CD4-positive, CD25-positive, alpha-beta regulatory T cell (primary cell): Measurements from ENCODE around the gene PATJ. TPM values are rescaled to one million over a fixed set of nuclear protein-coding genes. Genes with fewer than 3 reads are reported as not detected.

Experiments
- ATAC-seq, 2 donors: fragments of 150-1000 bp; cut with Tn5 transposase; one replicate each; pipeline ENCODE4 v1.10.0; 2021; ENCODE audit warnings: low read depth in 2 of 2, moderate number of reproducible peaks in 2 of 2, moderate library complexity in 1 of 2
- DNase-seq, 3 donors: peaks; one replicate each; pipeline versions ENCODE4 v3.0.0 to v3.0.0-alpha.2; 2012 to 2022; ENCODE audit warnings: mixed read lengths in 1 of 3
- H3K27ac ChIP-seq: one replicate; pipeline ENCODE4 v1.7.0; 2013; ENCODE audit warnings: mild to moderate bottlenecking, low read length; ENCODE audit not compliant: insufficient read depth, poor library complexity, severe bottlenecking
- H3K27me3 ChIP-seq: one replicate; pipeline ENCODE4 v1.7.0; 2013; ENCODE audit warnings: low read length; ENCODE audit not compliant: control insufficient read depth, insufficient read depth
- H3K36me3 ChIP-seq: one replicate; pipeline ENCODE4 v1.7.0; 2013; ENCODE audit warnings: mild to moderate bottlenecking, low read length, moderate library complexity; ENCODE audit not compliant: control insufficient read depth, insufficient read depth
- H3K4me1 ChIP-seq: 2 replicates; pipeline ENCODE4 v1.7.0; 2013; ENCODE audit warnings: mild to moderate bottlenecking, low read length; ENCODE audit not compliant: insufficient read depth, control insufficient read depth, poor library complexity, severe bottlenecking
- H3K4me3 ChIP-seq: one replicate; pipeline ENCODE4 v1.7.0; 2013; ENCODE audit warnings: low read depth, mild to moderate bottlenecking, low read length, moderate library complexity
- H3K9me3 ChIP-seq, 2 experiments: 1 replicate in 1 of 2; 2 replicates in 1 of 2; pipeline ENCODE4 v1.7.0; 2013; ENCODE audit warnings: low read length in 2 of 2, mild to moderate bottlenecking in 1 of 2, moderate library complexity in 1 of 2; ENCODE audit not compliant: control insufficient read depth in 2 of 2
- H3K27ac Mint-ChIP-seq, 3 donors: one replicate each; pipeline ENCODE4 v1.8.0; 2020 to 2022; ENCODE audit warnings: mild to moderate bottlenecking in 3 of 3, mixed read lengths in 3 of 3, moderate library complexity in 2 of 3
- H3K27me3 Mint-ChIP-seq: one replicate; pipeline ENCODE4 v1.8.0; 2022; ENCODE audit warnings: mild to moderate bottlenecking, mixed read lengths
- H3K36me3 Mint-ChIP-seq: one replicate; pipeline ENCODE4 v1.8.0; 2020; ENCODE audit warnings: mixed read lengths
- H3K4me1 Mint-ChIP-seq, 4 donors: one replicate each; pipeline ENCODE4 v1.8.0; 2020 to 2022; ENCODE audit warnings: mixed read lengths in 4 of 4, mild to moderate bottlenecking in 1 of 4
- H3K4me3 Mint-ChIP-seq, 4 donors: one replicate each; pipeline ENCODE4 v1.8.0; 2020 to 2022; ENCODE audit warnings: mild to moderate bottlenecking in 4 of 4, mixed read lengths in 4 of 4, moderate library complexity in 3 of 4
- H3K9me3 Mint-ChIP-seq, 7 donors: one replicate each; pipeline ENCODE4 v1.8.0; 2020 to 2022; ENCODE audit warnings: mixed read lengths in 7 of 7, mild to moderate bottlenecking in 3 of 7, moderate library complexity in 2 of 7
- polyA plus RNA-seq, 4 donors: library from polyadenylated mRNA; unstranded; fragments of 300-500 nt; fragmentation: Illumina TruSeq; gene quantifications; one replicate each; pipeline ENCODE4 v1.2.3, GENCODE V29; 2021
- total RNA-seq: library from RNA; stranded (reverse); gene quantifications from one replicate; pipeline ENCODE4 v1.2.3, GENCODE V29; 2022

Gene PATJ
- total and polyA plus RNA-seq, 5 donors from 2014 or later, result 8.6 to 49.2 (median 15.9) TPM

DNA sequence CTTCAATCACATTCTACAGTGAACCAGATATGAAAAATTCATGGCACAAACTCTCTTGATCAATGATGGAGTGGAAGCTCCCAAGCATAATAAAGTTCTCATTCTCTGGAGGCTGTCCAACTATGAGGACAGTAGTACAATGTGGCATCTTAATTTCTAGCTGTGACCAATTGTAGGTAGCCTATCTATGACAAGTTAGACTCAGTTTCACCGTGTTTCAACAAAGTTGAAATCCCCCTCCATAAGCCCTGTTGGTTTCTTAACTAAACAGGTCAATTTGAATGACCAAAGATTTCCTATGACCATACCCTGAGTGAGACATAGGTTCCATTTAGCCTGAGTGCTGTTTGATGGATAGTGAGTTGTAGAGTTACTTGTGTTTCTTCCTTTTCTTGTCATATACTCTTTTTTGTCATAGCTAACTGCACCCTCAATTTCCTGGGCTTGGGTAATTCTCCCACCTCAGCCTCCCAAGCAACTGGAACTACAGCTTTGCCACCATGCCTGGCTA, 11.8 kb downstream of the PATJ start:
- Mint-ChIP-seq H3K36me3 (peaks cover 5% of the 10 kb centered on the region), H3K27ac (peak overlapping the region in 1 of 3 donors; percentile 12), H3K4me1 (peaks cover 4 to 15% (median 9%) of the 10 kb centered on the region in 4 donors), H3K9me3 (no peaks in the 10 kb centered on the region), H3K27me3 (no peaks in the 10 kb centered on the region), H3K4me3 (no peak overlapping the region)
- Histone ChIP-seq H3K4me3 (no peak overlapping the region), H3K27me3 (no peaks in the 10 kb centered on the region), H3K36me3 (no peaks in the 10 kb centered on the region), H3K4me1 (no peaks in the 10 kb centered on the region), H3K9me3 (no peaks in the 10 kb centered on the region), H3K27ac (no peak overlapping the region)
- ATAC-seq (no peak), DNase-seq (no peak)

DNA sequence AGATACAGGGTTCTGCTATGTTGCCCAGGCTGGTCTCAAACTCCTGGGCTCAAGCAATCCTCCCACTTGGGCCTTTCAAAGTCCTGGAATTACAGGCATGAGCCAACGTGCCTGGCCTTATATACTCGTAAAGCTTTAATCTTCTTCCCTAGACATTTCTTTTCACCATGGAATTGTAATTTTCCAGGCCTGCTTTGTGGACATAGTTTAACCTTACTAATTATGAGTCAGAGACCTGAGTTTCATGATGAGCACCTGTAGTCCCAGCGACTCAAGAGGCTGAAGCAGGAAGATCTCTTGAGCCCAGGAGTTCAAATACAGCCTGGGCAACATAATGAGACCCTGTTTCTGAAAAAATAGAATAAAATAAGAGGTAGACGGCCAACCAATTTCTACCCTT, 12.3 kb downstream of the PATJ start:
- Histone ChIP-seq H3K4me3 (no peak overlapping the region), H3K9me3 (no peaks in the 10 kb centered on the region), H3K36me3 (no peaks in the 10 kb centered on the region), H3K27ac (no peak overlapping the region), H3K4me1 (no peaks in the 10 kb centered on the region), H3K27me3 (no peaks in the 10 kb centered on the region)
- H3K4me1 Mint-ChIP-seq, result peaks cover 4 to 17% (median 9%) of the 10 kb centered on the region in 4 donors
- DNase-seq (no peak), ATAC-seq (no peak)
- no peak overlapping the region for H3K27ac Mint-ChIP-seq
- no peaks in the 10 kb centered on the region for H3K9me3 Mint-ChIP-seq
- H3K27me3 Mint-ChIP-seq, result no peaks in the 10 kb centered on the region
- H3K4me3 Mint-ChIP-seq, result no peak overlapping the region
- H3K36me3 Mint-ChIP-seq, result peaks cover 5% of the 10 kb centered on the region

DNA sequence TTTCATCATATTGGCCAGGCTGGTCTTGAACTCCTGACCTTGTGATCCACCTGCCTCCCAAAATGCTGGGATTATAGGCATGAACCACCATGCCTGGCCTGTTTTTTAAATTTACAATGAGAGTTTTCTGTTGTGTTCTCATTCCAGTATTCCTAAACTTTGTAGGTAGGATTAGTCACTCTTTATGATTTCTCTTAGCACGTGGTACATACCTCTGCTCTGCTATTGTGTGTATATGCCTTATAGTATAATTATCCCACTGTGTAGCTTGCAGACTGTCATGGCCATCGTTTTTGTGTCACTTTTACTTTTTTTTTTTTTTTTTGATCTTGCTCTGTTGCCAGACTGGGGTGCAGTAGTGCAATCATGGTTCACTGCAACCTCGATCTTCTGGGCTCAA, 14.5 kb downstream of the PATJ start:
- no peaks in the 10 kb centered on the region for H3K27me3 Mint-ChIP-seq
- H3K9me3 ChIP-seq, result no peaks in the 10 kb centered on the region
- H3K4me1 Mint-ChIP-seq, result peaks cover 4 to 17% (median 11%) of the 10 kb centered on the region in 4 donors
- H3K36me3 ChIP-seq, result no peaks in the 10 kb centered on the region
- no peak overlapping the region for H3K27ac Mint-ChIP-seq
- no peak for DNase-seq
- H3K4me3 ChIP-seq, result no peak overlapping the region
- H3K27me3 ChIP-seq, result no peaks in the 10 kb centered on the region
- H3K27ac ChIP-seq, result no peak overlapping the region
- ATAC-seq, result no peak
- no peaks in the 10 kb centered on the region for H3K9me3 Mint-ChIP-seq
- H3K4me3 Mint-ChIP-seq, result no peak overlapping the region
- no peaks in the 10 kb centered on the region for H3K4me1 ChIP-seq
- H3K36me3 Mint-ChIP-seq, result peaks cover 8% of the 10 kb centered on the region

DNA sequence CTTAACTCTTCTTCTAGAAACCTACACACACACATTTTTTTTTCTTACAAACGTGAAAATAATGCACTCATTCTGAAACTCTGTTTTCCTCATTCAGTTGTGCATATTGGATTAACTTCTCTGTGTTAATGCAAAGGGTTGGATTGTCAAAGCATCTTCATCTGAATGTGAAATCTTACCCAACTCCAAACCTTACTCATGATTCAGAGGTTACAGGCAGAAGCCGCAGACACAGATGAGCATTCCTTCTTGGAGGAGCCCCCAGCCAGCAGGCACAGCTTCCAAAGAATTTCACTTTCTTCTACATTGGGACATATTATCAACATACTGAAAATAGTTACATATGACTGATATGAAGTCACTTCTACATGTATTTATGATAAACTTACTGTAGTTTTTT, 15.7 kb downstream of the PATJ start:
- H3K27ac Mint-ChIP-seq, result peak overlapping the region in 2 of 3 donors; percentile 66 to 73
- Histone ChIP-seq H3K36me3 (no peaks in the 10 kb centered on the region), H3K27ac (no peak overlapping the region), H3K4me3 (no peak overlapping the region), H3K9me3 (no peaks in the 10 kb centered on the region), H3K27me3 (no peaks in the 10 kb centered on the region), H3K4me1 (no peaks in the 10 kb centered on the region)
- H3K4me1 Mint-ChIP-seq, result peaks cover 4 to 17% (median 12%) of the 10 kb centered on the region in 4 donors
- H3K36me3 Mint-ChIP-seq, result peaks cover 8% of the 10 kb centered on the region
- no peaks in the 10 kb centered on the region for H3K9me3 Mint-ChIP-seq
- no peak overlapping the region for H3K4me3 Mint-ChIP-seq
- ATAC-seq (no peak), DNase-seq (no peak)
- no peaks in the 10 kb centered on the region for H3K27me3 Mint-ChIP-seq

DNA sequence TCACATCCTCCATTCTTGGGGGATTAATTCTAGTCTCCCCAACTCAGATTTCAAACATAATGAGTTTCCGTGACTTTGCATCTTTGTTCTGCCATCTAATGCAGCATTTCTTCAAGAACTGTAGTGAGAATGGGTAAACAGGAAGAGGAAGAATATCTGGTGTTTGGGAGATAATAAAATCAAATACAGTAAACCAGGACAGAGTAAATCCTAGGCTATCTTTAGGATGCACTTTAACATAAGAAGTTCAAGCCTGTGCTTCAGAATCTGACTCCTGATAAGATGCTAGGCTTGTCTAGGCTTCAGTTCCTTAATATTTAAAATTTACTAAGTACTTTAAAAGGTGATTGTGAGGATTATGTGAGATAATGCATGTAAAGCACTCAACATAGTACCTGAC, 27.9 kb downstream of the PATJ start:
- Mint-ChIP-seq H3K36me3 (peaks cover 29% of the 10 kb centered on the region), H3K27me3 (no peaks in the 10 kb centered on the region)

DNA sequence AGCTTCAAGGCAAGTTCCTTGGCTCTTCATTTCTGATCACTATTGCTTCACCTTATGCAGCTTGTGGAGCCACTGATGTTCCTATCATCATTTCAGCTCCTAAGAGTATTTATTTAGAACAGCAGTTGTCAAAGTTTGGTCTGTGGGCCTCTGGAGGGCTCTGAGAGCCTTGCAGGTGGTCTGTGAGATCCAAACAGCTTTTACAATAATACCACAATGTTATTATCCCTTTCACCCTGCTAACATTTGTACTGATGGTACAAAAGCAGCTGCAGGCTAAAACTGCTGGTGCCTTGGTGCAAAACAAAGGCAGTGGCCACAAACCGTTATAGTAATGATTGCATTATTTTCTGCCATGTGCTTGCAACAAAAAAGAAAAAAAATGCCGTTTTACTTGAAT, 33.8 kb downstream of the PATJ start:
- no peak overlapping the region for H3K4me3 ChIP-seq
- no peak overlapping the region for H3K4me3 Mint-ChIP-seq
- H3K27me3 Mint-ChIP-seq, result no peaks in the 10 kb centered on the region
- H3K27ac Mint-ChIP-seq, result no peak overlapping the region
- peaks cover 31% of the 10 kb centered on the region for H3K36me3 Mint-ChIP-seq
- no peak for ATAC-seq
- H3K36me3 ChIP-seq, result peaks cover 9% of the 10 kb centered on the region
- no peak overlapping the region for H3K27ac ChIP-seq
- peaks cover 4% of the 10 kb centered on the region for H3K4me1 ChIP-seq
- H3K9me3 Mint-ChIP-seq, result no peaks in the 10 kb centered on the region
- H3K27me3 ChIP-seq, result no peaks in the 10 kb centered on the region
- H3K9me3 ChIP-seq, result no peaks in the 10 kb centered on the region
- DNase-seq, result no peak
- H3K4me1 Mint-ChIP-seq, result peaks cover 12 to 16% (median 15%) of the 10 kb centered on the region in 4 donors

More for the DNA sequence above, 27.9 kb downstream of the PATJ start:
- Histone ChIP-seq H3K4me3 (no peak overlapping the region), H3K27me3 (no peaks in the 10 kb centered on the region), H3K4me1 (peaks cover 9% of the 10 kb centered on the region), H3K27ac (no peak overlapping the region), H3K36me3 (peaks cover 12% of the 10 kb centered on the region), H3K9me3 (no peaks in the 10 kb centered on the region)
- H3K4me1 Mint-ChIP-seq, result peaks cover 0 to 17% (median 9%) of the 10 kb centered on the region in 4 donors
- H3K4me3 Mint-ChIP-seq, result no peak overlapping the region
- DNase-seq (no peak), ATAC-seq (no peak)
- H3K27ac Mint-ChIP-seq, result peak overlapping the region in 1 of 3 donors; percentile 36
- H3K9me3 Mint-ChIP-seq, result no peaks in the 10 kb centered on the region

DNA sequence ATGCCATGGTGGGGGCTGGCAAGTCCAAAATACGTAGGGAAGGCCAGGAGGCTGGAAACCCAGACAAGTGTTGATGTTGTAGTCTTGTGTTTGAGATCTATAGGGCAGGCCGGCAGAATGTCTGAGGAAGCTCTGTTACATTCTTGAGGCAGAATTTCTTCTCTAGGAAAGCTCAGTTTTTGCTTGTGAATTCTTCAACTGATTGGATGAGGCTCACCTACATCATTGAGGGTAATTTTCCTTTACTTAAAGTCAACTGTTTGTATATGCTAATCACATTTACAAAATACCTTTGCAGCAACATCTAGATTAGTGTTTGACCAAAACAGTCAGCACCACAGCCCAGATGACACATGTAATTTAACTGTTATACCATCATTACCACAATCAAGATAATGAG, 37.0 kb downstream of the PATJ start:
- Histone ChIP-seq H3K4me1 (peaks cover 35% of the 10 kb centered on the region), H3K4me3 (no peak overlapping the region), H3K27ac (no peak overlapping the region), H3K27me3 (no peaks in the 10 kb centered on the region), H3K9me3 (no peaks in the 10 kb centered on the region), H3K36me3 (peaks cover 7% of the 10 kb centered on the region)
- H3K36me3 Mint-ChIP-seq, result peaks cover 20% of the 10 kb centered on the region
- no peaks in the 10 kb centered on the region for H3K9me3 Mint-ChIP-seq
- no peak for ATAC-seq
- no peak overlapping the region for H3K4me3 Mint-ChIP-seq
- DNase-seq, result no peak
- H3K4me1 Mint-ChIP-seq, result peaks cover 29 to 44% (median 31%) of the 10 kb centered on the region in 4 donors
- H3K27ac Mint-ChIP-seq, result peak overlapping the region in 1 of 3 donors; percentile 13
- H3K27me3 Mint-ChIP-seq, result no peaks in the 10 kb centered on the region

DNA sequence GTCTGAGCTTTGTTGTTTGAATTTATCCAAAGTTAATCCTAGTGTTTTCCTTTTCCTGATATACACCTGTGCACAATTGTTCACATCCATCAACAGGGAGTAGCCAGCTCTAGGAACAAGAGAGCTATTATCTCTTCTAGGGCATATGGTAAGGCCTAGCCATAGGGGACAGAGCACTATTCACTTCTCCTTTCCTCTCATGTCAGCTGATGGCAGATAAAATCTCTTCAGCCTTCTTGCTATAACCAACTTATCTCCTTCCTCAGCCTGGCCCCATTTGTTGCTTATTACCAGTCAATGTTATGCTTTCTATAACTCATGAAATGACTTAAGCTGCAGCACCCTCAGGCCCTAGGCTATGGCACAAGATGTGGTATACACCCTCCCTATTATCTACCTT, 38.9 kb downstream of the PATJ start:
- H3K36me3 ChIP-seq, result peaks cover 5% of the 10 kb centered on the region
- DNase-seq, result peak in 1 of 3 donors; percentile 20
- no peak overlapping the region for H3K27ac ChIP-seq
- no peaks in the 10 kb centered on the region for H3K9me3 Mint-ChIP-seq
- peak overlapping the region in 2 of 3 donors; percentile 4 to 42 for H3K27ac Mint-ChIP-seq
- H3K36me3 Mint-ChIP-seq, result peaks cover 11% of the 10 kb centered on the region
- H3K27me3 Mint-ChIP-seq, result no peaks in the 10 kb centered on the region
- H3K4me3 ChIP-seq, result peak overlapping the region; percentile 83
- ATAC-seq, result no peak
- H3K27me3 ChIP-seq, result no peaks in the 10 kb centered on the region
- H3K9me3 ChIP-seq, result no peaks in the 10 kb centered on the region
- H3K4me1 ChIP-seq, result peaks cover 37% of the 10 kb centered on the region
- H3K4me1 Mint-ChIP-seq, result peaks cover 20 to 53% (median 38%) of the 10 kb centered on the region in 4 donors
- peak overlapping the region in 2 of 4 donors; percentile 5 to 33 for H3K4me3 Mint-ChIP-seq
